ENCODE data around the gene GFAP.

DNA sequence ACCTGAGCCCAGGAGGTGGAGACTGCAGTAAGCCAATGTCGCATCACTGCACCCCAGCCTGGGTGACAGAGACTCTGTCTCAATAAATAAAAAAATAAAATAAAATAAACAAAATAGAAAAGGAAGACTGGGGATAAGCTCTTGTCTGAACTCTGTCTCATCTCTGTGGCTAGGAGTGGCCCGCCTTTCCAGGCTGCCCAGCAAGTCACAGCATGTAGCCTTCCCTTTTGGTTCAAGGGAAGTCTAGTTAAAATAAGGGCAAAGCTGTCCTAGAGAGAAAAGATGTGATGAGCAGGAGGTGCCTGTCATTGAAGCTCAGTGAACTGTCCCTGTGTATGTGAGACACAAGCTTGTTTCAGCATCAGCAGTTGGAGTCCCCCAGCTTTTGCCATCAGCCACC lies 2.7 kb upstream of the GFAP start:
- TF ChIP-seq CTCF (conservative IDR thresholded peaks at IDR 0.05): no peak
- TF ChIP-seq ZFX (IDR thresholded peaks at IDR 0.05): no peak
